ENCODE data around the gene ABCC5. TPM values are rescaled to one million over a fixed set of nuclear protein-coding genes. Genes with fewer than 3 reads are reported as not detected.

The ABCC5 gene
- total and polyA plus RNA-seq, 2 experiments from 2014 or later = 68.8 to 92.0 TPM

- Histone ChIP-seq H3K27ac (no peak within 1 kb of the TSS), H3K9me3 (ENCODE audit: low read depth) (no peaks in the 10 kb centered on the region), H3K36me3 (no peaks in the 10 kb centered on the region), H3K4me1 (ENCODE audit: low read depth) (no peaks in the 10 kb centered on the region), H3K4me3 (no peak within 1 kb of the TSS), H3K27me3 (peaks cover 4% of the 10 kb centered on the region)
- DNase-seq (ENCODE audit: low read depth in 1 of 2, low spot score in 1 of 2) = no peak
- TF ChIP-seq, protein P1, sequence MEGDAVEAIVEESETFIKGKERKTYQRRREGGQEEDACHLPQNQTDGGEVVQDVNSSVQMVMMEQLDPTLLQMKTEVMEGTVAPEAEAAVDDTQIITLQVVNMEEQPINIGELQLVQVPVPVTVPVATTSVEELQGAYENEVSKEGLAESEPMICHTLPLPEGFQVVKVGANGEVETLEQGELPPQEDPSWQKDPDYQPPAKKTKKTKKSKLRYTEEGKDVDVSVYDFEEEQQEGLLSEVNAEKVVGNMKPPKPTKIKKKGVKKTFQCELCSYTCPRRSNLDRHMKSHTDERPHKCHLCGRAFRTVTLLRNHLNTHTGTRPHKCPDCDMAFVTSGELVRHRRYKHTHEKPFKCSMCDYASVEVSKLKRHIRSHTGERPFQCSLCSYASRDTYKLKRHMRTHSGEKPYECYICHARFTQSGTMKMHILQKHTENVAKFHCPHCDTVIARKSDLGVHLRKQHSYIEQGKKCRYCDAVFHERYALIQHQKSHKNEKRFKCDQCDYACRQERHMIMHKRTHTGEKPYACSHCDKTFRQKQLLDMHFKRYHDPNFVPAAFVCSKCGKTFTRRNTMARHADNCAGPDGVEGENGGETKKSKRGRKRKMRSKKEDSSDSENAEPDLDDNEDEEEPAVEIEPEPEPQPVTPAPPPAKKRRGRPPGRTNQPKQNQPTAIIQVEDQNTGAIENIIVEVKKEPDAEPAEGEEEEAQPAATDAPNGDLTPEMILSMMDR (IDR thresholded peaks at IDR 0.05; ENCODE audit: low read depth, low read length) = no peak
These were observed 35.1 kb upstream of the ABCC5 start, which contains the start of gene HTR3C for GRCh38 chr3:184052767-184053166. TSS of gene HTR3C (plus strand) at chr3:184053047. CDS start at chr3:184053081, 34 bp downstream.

GRCh38 chr3:184050217-184050847 lies 32.6 kb upstream of the ABCC5 start:
- TF ChIP-seq, protein P1 (IDR thresholded peaks at IDR 0.05; ENCODE audit: low read depth, low read length) = no peak
- Histone ChIP-seq H3K9me3 (ENCODE audit: low read depth) (no peaks in the 10 kb centered on the region), H3K4me3 (no peak overlapping the region), H3K27ac (no peak overlapping the region), H3K36me3 (no peaks in the 10 kb centered on the region), H3K27me3 (peaks cover 4% of the 10 kb centered on the region), H3K4me1 (ENCODE audit: low read depth) (no peaks in the 10 kb centered on the region)
- no peak for DNase-seq (ENCODE audit: low read depth in 1 of 2, low spot score in 1 of 2)

GRCh38 chr3:184045995-184046394 lies 28.3 kb upstream of the ABCC5 start:
- Histone ChIP-seq H3K27me3 (peaks cover 4% of the 10 kb centered on the region), H3K27ac (no peak overlapping the region), H3K36me3 (no peaks in the 10 kb centered on the region), H3K4me3 (no peak overlapping the region), H3K4me1 (ENCODE audit: low read depth) (no peaks in the 10 kb centered on the region), H3K9me3 (ENCODE audit: low read depth) (no peaks in the 10 kb centered on the region)
- DNase-seq (ENCODE audit: low read depth in 1 of 2, low spot score in 1 of 2) = no peak
- TF ChIP-seq, protein P1 (IDR thresholded peaks at IDR 0.05; ENCODE audit: low read depth, low read length) = no peak

- TF ChIP-seq, protein P1 (IDR thresholded peaks at IDR 0.05; ENCODE audit: low read depth, low read length) = no peak
- H3K4me1 ChIP-seq (ENCODE audit: low read depth) = no peaks in the 10 kb centered on the region
- no peak overlapping the region for H3K27ac ChIP-seq
- H3K36me3 ChIP-seq = no peaks in the 10 kb centered on the region
- no peaks in the 10 kb centered on the region for H3K27me3 ChIP-seq
- H3K4me3 ChIP-seq = no peak overlapping the region
- no peak for DNase-seq (ENCODE audit: low read depth in 1 of 2, low spot score in 1 of 2)
- no peaks in the 10 kb centered on the region for H3K9me3 ChIP-seq (ENCODE audit: low read depth)
These were observed 24.9 kb upstream of the ABCC5 start for GRCh38 chr3:184042617-184043016.

GRCh38 chr3:184040010-184040409 lies 22.3 kb upstream of the ABCC5 start:
- H3K27ac ChIP-seq = no peak overlapping the region
- H3K4me3 ChIP-seq = no peak overlapping the region
- no peaks in the 10 kb centered on the region for H3K9me3 ChIP-seq (ENCODE audit: low read depth)
- no peaks in the 10 kb centered on the region for H3K4me1 ChIP-seq (ENCODE audit: low read depth)
- H3K27me3 ChIP-seq = no peaks in the 10 kb centered on the region
- H3K36me3 ChIP-seq = no peaks in the 10 kb centered on the region
- TF ChIP-seq, protein P1 (IDR thresholded peaks at IDR 0.05; ENCODE audit: low read depth, low read length) = peak; percentile 41
- peak; percentile 22 to 33 for DNase-seq (ENCODE audit: low read depth in 1 of 2, low spot score in 1 of 2)

Measured in cardiac muscle cell (in vitro differentiated cells and primary cell).